WI38 (cell line): ENCODE measurements around the gene C1QTNF1.

Experiments used
- H3K4me3 ChIP-seq: 2 replicates; pipeline ENCODE4 v1.5.1; 2011; ENCODE audit warnings: low read depth, mild to moderate bottlenecking, control low read depth, low read length
- TF ChIP-seq, protein P1 (sequence below): IDR thresholded peaks from 2 replicates; pipeline ENCODE4 v1.5.1; 2012; ENCODE audit warnings: low read depth, mild to moderate bottlenecking, control low read depth, low read length

Gene C1QTNF1

DNA sequence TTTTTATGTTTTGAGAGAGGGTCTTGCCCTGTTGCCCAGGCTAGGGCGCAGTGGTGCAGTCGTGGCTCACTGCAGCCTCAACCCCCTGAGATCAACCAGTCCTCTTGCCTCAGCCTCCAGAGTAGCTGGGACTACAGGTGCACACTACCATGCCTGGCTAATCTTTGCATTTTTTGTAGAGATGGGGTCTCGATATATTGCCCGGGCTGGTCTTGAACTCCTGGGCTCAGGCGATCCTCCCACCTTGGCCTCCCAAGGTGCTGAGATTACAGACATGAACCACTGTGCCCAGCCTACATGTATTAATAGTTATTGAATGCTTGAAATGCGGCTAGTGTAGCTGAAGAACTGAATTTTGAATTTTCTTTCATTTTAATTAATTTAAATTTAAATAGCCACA lies 12.2 kb downstream of the C1QTNF1 start:
- H3K4me3 ChIP-seq: no peak overlapping the region
- TF ChIP-seq, protein P1, sequence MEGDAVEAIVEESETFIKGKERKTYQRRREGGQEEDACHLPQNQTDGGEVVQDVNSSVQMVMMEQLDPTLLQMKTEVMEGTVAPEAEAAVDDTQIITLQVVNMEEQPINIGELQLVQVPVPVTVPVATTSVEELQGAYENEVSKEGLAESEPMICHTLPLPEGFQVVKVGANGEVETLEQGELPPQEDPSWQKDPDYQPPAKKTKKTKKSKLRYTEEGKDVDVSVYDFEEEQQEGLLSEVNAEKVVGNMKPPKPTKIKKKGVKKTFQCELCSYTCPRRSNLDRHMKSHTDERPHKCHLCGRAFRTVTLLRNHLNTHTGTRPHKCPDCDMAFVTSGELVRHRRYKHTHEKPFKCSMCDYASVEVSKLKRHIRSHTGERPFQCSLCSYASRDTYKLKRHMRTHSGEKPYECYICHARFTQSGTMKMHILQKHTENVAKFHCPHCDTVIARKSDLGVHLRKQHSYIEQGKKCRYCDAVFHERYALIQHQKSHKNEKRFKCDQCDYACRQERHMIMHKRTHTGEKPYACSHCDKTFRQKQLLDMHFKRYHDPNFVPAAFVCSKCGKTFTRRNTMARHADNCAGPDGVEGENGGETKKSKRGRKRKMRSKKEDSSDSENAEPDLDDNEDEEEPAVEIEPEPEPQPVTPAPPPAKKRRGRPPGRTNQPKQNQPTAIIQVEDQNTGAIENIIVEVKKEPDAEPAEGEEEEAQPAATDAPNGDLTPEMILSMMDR: no peak

DNA sequence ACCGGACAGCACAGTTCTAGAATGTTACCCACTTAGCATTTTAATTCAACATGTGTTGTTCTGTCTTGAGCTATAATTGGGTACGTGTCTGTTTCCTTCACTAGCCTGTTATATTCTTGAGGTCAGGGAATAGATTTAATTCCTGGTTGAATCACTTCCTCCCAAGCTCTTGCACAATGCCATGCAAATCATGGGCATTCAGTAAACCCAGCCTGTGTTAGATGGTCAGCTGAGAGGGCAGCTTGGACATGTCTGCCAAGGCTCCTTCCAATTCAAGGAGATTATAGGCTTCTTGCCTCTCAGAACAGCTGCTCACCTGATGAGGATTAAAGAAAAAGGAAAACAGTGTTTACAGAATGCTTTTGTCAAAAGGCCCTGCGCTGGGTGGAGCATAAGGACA lies 12.6 kb downstream of the C1QTNF1 start:
- TF ChIP-seq, protein P1: no peak
- H3K4me3 ChIP-seq: no peak overlapping the region

DNA sequence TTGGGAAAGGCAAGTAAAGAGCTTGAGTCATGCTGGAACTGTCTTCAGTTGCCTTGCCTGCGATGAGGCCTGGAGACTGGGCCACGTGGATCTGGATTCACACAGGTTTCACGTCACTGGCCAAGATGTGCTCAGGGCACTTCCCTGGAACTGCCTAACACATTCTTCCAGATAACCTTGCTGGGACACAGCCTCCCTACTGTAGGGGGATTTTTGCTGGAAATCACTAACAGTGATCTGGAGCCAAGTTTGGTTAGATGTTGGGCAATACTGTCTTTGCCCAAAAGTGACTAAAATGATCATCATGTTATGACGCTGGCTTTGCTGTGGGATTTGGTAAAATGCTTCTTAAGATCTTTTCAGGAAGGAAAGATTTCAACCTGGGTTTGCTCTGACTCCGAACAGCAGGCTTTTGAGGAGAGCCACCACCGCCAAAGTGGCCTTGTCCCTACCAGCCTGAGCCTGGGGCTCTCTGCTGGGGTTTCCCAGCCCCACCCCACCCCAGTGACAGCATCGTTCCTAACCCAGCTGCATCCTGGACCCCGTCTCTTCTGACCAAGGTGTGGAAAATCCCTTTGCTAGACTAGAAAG lies 14.7 kb downstream of the C1QTNF1 start:
- TF ChIP-seq, protein P1: no peak
- no peak overlapping the region for H3K4me3 ChIP-seq

DNA sequence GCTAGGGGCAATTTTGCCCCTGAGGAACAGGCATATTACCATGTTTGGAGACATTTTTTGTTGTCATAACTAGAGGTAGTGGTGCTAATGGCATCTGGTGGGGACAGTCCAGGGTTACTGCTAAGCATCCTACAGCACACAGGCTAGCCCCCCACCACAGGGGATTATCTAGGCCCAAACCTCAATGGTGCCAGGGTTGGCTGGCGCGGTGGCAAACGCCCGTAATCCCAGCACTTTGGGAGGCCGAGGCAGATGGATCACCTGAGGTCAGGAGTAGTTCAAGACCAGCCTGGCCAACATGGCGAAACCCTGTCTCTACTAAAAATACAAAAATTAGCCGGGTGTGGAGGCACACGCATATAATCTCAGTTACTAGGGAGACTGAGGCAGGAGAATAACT lies 15.2 kb downstream of the C1QTNF1 start:
- TF ChIP-seq, protein P1: no peak
- no peak overlapping the region for H3K4me3 ChIP-seq

DNA sequence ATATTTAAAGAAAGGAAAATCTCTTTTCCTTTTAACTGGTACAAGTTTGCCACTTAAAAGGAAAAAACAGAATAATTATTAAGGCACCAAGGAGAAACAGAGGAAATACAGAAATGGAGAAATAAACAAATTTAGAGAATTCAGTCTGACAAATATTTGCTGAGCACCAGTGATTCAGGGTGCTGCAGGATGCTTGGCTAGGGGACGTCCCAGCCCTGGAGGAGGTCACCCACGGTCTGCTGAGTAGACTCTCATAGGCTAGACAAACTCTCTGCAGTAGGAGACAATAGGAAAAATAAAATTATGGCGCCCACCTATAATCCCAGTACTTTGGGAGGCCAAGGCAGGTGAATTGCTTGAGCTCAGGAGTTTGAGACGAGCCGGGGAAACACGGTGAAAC lies 15.9 kb downstream of the C1QTNF1 start:
- TF ChIP-seq, protein P1: no peak
- H3K4me3 ChIP-seq: no peak overlapping the region

DNA sequence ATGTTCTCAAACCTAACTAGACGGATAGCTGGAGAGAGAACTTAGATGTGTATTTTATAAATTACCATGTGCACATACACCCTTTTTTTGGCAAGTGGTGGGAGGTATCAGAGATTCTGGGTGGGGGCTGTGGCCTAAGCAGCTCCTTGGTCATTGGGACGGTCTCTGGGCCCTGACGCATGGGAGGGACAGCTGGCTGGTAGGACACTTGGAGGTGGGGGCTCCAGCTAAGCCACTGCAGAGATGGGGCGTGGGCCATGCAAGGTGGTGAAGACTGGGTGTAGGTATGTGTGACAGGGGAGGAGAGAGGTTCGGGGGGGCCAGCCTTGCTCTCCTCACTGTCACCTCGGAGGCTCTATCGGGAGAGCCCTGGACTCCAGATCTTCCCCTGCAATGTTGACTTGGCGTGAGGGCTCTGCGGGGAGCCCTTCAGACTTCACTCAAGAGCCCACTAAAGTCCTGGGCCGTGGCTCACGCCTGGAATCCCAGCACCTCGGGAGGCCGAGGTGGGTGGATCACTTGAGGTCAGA lies 17.1 kb downstream of the C1QTNF1 start:
- TF ChIP-seq, protein P1: no peak
- no peak overlapping the region for H3K4me3 ChIP-seq

DNA sequence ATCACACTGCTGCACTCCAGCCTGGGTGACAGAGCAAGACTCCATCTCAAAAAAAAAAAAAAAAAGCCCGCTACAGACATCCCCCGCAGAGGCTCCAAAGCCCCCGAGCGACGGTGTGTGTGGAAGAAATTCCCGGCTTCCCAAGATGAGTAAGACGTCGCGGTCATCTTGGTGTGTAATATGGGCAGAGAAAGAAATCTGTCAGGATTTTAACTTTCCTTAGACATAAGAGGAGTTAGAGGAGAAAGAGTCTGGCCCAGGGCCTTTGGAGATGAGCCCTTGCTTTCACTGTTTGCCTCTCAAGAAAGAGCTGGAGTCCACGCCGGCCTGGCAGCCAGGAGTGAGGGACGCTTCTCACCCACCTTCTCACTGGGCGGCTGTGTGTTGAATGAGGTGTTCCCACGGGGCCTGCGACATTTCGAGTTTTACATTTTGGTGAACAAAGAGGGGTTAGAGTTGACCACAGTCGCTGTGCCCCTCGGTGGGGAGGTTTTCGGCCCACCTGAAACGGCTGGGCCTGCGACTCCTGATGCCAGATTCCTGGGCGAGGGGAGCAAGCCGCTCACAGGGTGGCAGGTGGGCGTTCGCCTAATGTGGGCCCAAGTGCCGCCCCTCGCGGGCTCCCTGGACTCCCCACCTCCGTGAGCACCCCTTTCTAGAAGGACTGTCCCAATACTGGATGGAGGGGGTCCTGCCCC lies 17.9 kb downstream of the C1QTNF1 start:
- no peak overlapping the region for H3K4me3 ChIP-seq
- TF ChIP-seq, protein P1: no peak
